HG03342 (cell line): ENCODE measurements around the gene MRPS34.

ENCODE experiments used
- ATAC-seq: cut with Tn5 transposase; IDR thresholded peaks from one replicate; pipeline ENCODE4 v1.9.1; 2021; ENCODE audit warnings: mild to moderate bottlenecking, moderate library complexity; ENCODE audit not compliant: unreplicated experiment

The MRPS34 gene

GRCh38 chr16:1771188-1771863 is 1.6 kb downstream of the MRPS34 start, which contains the start of gene NME3:
Gene NME3 (minus strand): TSS chr16:1771543. CDS start chr16:1771534, 9 bp downstream.
- peak; percentile 24 for ATAC-seq

- no peak for ATAC-seq
These were observed 2.4 kb downstream of the MRPS34 start for GRCh38 chr16:1770328-1771187.

- no peak for ATAC-seq
These were observed 3.3 kb downstream of the MRPS34 start for GRCh38 chr16:1769402-1770300.

- no peak for ATAC-seq
These were observed 4.0 kb downstream of the MRPS34 start for GRCh38 chr16:1768767-1769401.

- no peak for ATAC-seq
These were observed 4.7 kb downstream of the MRPS34 start for GRCh38 chr16:1768061-1768766.

- no peak for ATAC-seq
These were observed 5.6 kb downstream of the MRPS34 start for GRCh38 chr16:1767116-1767994.

- ATAC-seq = no peak
These were observed 6.2 kb downstream of the MRPS34 start for GRCh38 chr16:1766701-1767100.

- no peak for ATAC-seq
These were observed 6.7 kb downstream of the MRPS34 start for GRCh38 chr16:1766231-1766630.

- ATAC-seq = no peak
These were observed 7.1 kb downstream of the MRPS34 start for GRCh38 chr16:1765826-1766225.

- ATAC-seq = no peak
These were observed 8.0 kb downstream of the MRPS34 start for GRCh38 chr16:1764971-1765370.

GRCh38 chr16:1763521-1764511 is 9.1 kb downstream of the MRPS34 start:
- no peak for ATAC-seq

- ATAC-seq = no peak
These were observed 9.9 kb downstream of the MRPS34 start for GRCh38 chr16:1762879-1763520.

GRCh38 chr16:1762196-1762878 is 10.6 kb downstream of the MRPS34 start:
- ATAC-seq = no peak

- no peak for ATAC-seq
These were observed 11.2 kb downstream of the MRPS34 start for GRCh38 chr16:1761751-1762150.

GRCh38 chr16:1760911-1761310 is 12.0 kb downstream of the MRPS34 start:
- ATAC-seq = no peak

GRCh38 chr16:1759511-1759910 is 13.4 kb downstream of the MRPS34 start:
- ATAC-seq = no peak

- ATAC-seq = no peak
These were observed 14.0 kb downstream of the MRPS34 start for GRCh38 chr16:1758923-1759322.
